GM10847 (cell line): ENCODE measurements around the gene CYB5D1.
A peak's percentile ranks its signal among the peaks of the same experiment; 100 is the strongest.

ENCODE experiments used
- POLR2A ChIP-seq: IDR thresholded peaks from 2 replicates; pipeline ENCODE4 v1.6.1; 2011; ENCODE audit not compliant: insufficient read length; ENCODE audit errors: extremely low read depth

CYB5D1 gene

GRCh38 chr17:7883781-7884386 lies 26.1 kb downstream of the CYB5D1 start:
- no peak for TF ChIP-seq POLR2A

DNA sequence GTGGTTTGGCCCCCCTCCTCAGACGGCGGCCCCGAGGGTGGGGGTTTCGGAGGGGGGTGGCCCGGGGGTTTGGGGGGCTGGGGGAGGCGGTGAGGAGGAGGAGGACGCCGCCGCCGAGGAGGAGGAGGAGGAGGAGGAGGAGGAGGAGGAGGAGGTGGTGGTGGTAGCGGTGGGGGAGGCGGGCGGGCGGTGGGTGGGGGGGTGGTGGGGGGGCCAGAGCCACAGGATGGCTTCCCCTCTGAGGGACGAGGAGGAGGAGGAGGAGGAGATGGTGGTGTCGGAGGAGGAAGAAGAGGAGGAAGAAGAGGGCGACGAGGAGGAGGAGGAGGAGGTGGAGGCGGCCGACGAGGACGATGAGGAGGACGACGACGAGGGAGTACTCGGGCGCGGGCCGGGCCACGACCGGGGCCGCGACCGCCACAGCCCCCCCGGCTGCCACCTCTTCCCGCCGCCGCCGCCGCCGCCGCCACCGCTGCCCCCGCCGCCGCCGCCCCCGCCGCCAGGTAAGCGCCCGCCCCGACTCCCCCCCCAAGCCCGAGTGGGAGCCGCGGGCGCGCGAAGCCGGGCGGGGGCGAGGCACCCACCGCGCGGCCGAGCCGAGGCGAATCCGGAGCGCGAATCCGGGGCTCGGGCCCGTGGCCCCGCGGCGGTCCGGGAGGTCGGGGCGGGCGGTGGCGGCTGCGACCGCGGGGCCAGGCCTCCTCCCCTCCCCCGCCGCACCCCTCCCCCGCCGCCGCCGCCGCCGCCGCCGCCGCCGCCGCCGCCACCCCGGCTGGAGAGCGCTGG lies 27.0 kb downstream of the CYB5D1 start:
- no peak for TF ChIP-seq POLR2A

DNA sequence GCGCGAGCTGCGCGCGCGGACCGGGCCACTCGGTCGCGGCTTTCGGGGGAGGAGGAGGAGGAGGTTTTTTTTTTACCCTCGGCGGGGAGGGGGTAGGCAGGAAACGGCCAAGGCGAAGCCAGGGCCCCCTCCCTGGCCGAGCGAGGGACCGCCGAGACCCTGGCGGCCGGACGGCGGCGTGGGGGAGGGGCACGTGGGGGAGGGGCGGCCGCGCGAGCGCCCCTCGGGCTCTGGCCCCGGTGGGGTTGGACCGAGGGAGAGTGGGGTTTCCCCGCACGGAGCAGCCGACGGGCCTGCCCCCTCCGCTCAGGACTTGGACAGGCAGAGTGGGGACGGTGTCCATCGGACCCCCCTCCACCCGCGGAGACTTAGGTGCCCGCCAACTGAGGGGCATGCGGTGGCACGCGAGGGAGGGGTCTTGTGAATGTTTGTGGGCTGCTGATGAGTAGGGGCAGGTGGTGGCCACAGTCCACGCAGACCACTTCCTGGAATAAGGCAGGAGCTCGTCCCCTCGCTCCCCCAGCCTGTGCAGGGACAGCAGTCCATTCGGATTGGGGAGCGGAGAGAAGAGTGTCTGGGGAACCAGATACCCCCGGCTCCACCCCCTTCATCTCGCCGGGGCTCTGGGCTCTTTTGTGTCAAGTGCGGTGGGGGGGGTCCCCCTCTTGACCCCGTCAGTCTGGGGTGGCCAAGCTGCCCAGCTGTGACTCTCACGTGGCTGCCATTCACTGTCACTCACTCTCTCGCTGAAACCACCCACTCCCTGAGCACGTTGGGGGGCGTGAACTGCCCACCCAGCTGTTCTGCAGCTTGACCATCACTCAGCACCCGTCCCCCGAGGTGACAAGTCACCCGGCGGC lies 27.8 kb downstream of the CYB5D1 start:
- peak; percentile 29 for TF ChIP-seq POLR2A

DNA sequence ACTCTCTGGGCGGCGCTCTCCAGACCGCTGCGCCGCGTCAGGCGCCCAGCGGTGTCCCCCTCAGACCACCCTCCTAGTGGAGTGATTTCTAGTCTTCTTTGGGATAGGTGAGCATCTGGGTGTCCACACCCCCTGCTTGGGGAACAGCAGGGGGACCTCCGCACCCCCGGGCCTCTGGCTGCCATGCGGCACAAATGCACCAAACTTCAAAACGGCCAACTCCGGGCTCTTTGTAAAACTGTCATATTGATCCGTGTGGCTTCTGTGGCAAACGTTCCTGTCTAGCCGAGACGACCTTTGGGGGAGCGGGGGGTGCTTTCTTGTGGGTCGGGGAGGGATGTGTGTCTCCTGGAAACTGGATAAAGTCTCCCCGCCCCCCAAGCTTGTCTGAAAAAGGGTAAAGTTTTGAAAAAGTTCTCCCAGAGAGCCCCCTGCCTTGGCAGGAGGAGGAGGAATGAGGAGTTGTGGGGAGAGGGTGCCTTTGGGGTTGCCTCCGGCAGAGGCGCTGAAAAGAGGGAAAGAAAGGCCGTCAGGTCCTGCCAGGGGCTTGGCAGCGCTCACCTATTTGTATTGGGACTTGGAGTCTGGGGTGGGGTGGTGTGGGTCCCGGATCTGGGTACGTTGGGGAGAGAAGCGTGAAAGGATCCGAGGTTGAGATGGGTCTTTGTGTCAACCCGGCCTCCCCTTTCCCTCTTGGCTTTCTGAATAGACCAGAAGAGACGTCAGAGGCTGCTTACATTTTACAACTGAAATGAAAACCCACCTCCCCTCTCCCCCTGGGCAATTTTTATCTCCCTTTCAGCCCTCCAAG lies 28.6 kb downstream of the CYB5D1 start:
- no peak for TF ChIP-seq POLR2A

DNA sequence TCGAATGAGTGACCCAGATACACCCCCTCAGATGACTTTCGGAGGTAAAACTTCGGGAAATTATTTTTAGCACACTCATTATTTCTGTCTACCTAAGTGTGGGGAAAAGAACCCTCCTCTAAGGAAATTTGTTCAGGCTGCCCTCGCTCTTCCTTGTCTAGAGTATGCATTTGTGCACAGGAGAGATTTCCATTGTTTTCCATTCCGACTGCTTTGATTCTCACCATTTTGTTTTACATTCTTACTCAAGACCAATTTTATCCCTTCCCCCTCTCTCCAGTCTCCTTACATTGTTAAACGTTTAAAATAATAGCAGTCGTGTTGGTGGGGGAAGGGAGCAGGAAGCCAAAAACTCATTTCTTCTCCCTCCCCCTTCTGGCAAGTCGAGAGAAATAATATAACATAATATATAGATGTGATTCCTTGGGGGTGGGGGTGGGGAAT lies 29.3 kb downstream of the CYB5D1 start:
- TF ChIP-seq POLR2A, result no peak

DNA sequence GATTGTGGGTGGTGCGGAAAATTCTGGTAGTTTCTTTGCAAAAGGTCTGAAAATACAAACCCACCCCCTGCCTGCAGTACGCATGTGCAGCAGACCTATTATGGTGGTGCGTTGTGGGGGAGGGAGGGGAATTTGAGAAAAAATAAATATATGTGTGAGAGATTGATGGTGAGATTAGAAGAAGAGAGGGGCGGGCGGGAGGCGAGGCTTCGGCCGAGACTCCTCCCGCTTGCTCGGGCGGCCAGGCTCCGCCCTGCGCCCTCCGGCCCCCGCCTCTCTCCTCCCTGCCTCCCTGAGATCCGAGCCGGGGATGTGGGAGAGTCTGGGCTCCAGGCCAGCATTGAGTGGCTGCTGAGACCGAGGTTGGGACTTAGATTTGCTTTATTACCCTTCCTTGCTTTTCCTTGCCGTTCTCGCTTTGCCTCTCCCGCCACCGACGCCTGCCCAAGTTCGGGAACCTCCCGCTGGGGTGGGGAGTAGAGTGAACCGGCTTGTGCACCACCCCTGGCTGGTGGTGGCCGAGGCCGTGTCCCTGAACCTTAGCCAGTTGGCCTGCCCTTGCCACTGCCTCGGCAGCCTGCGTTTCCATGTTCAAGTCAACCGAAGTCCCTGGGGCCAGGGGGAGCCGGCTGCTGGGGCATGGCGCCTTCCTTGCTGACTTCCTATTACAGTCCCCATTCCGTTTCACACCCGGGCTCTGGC lies 29.8 kb downstream of the CYB5D1 start:
- TF ChIP-seq POLR2A, result no peak

- TF ChIP-seq POLR2A, result no peak
Measured at GRCh38 chr17:7888184-7888920, 30.5 kb downstream of the CYB5D1 start, which contains the start of gene CHD3. TSS of gene CHD3 (plus strand) at chr17:7888789. CDS start at chr17:7889001, 212 bp downstream.

GRCh38 chr17:7889166-7889955 lies 31.6 kb downstream of the CYB5D1 start:
- TF ChIP-seq POLR2A, result no peak

DNA sequence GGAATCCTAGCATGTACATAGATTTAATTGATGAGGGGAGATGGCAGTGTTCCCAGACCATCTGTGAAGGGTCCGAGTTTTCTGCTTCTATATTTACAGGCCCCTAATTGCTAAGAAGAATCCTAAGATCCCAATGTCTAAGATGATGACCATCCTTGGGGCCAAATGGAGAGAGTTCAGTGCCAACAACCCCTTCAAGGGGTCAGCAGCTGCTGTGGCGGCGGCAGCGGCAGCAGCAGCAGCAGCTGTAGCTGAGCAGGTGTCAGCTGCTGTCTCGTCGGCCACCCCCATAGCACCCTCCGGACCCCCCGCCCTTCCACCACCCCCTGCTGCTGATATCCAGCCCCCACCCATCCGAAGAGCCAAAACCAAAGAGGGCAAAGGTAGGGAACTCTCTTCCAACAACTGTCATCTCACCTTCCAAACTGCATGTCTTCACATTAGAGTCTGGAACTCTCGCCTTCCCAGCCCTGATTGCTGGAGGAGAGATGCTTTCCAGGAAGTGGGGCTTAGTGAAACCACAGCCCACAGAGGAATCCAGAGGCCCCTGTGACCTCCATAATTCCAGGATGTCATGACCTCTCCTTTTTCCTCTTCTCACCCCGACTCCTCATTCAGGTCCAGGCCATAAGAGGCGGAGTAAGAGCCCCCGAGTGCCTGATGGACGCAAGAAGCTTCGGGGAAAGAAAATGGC lies 35.5 kb downstream of the CYB5D1 start:
- TF ChIP-seq POLR2A, result no peak

- TF ChIP-seq POLR2A, result no peak
Measured at GRCh38 chr17:7894226-7894625, 36.4 kb downstream of the CYB5D1 start.

GRCh38 chr17:7894866-7895265 lies 37.1 kb downstream of the CYB5D1 start:
- TF ChIP-seq POLR2A, result no peak

GRCh38 chr17:7897090-7897489 lies 39.3 kb downstream of the CYB5D1 start:
- TF ChIP-seq POLR2A, result no peak
